Measurements from ENCODE around the gene ANKS6.

DNA sequence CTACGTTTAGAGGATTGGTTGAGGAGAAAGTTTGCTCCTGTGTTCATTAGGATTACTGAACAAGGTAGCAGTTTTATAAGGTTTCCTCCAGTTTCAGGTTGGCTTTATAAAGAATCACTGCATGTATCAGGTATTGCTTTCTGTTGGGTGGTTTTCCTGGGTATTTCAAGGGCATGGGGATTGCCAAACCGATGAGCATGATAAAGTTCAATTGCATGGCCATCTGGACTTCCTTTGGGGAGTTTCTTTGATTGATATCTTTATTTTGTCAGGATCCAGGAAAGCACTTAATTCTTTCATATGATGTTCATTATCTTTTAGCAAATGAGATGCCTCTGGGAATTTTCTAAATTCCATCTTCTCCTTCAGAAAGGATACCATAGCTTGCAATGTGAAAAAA lies 77.3 kb downstream of the ANKS6 start:
- TF ChIP-seq, protein P1, sequence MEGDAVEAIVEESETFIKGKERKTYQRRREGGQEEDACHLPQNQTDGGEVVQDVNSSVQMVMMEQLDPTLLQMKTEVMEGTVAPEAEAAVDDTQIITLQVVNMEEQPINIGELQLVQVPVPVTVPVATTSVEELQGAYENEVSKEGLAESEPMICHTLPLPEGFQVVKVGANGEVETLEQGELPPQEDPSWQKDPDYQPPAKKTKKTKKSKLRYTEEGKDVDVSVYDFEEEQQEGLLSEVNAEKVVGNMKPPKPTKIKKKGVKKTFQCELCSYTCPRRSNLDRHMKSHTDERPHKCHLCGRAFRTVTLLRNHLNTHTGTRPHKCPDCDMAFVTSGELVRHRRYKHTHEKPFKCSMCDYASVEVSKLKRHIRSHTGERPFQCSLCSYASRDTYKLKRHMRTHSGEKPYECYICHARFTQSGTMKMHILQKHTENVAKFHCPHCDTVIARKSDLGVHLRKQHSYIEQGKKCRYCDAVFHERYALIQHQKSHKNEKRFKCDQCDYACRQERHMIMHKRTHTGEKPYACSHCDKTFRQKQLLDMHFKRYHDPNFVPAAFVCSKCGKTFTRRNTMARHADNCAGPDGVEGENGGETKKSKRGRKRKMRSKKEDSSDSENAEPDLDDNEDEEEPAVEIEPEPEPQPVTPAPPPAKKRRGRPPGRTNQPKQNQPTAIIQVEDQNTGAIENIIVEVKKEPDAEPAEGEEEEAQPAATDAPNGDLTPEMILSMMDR (conservative IDR thresholded peaks at IDR 0.05; ENCODE audit: low read depth in 2 of 2): no peak
- no peak for TF ChIP-seq EZH2phosphoT487 (IDR thresholded peaks at IDR 0.05; ENCODE audit: unreplicated experiment)
- TF ChIP-seq POLR2AphosphoS5 (IDR thresholded peaks at IDR 0.05; ENCODE audit: low read depth): no peak
